SK-N-SH treated with all-trans-retinoic acid at 6 μM for 48 hours (cell line): ENCODE measurements around the gene PDS5B.
A peak's percentile ranks its signal among the peaks of the same experiment; 100 is the strongest.

Experiments used
- ATAC-seq: fragments of 200-7000 bp; cut with Tn5 transposase; 3 replicates; pipeline ENCODE4 v1.9.1; 2020; ENCODE audit warnings: mild to moderate bottlenecking, moderate library complexity
- BACH2 ChIP-seq: fragments of 250-450 bp; sonication (Bioruptor Pico); IDR thresholded peaks from 2 replicates; pipeline ENCODE4 v1.9.0; 2021; ENCODE audit warnings: mild to moderate bottlenecking, borderline replicate concordance
- CREB5 ChIP-seq: fragments of 250-450 bp; sonication (Bioruptor Pico); IDR thresholded peaks from 2 replicates; pipeline ENCODE4 v1.5.1; 2020; ENCODE audit warnings: low read depth, mild to moderate bottlenecking, moderate library complexity
- CSDC2 ChIP-seq: fragments of 250-450 bp; sonication (Bioruptor Pico); IDR thresholded peaks from 2 replicates; pipeline ENCODE4 v1.5.0; 2020; ENCODE audit warnings: mild to moderate bottlenecking, moderate library complexity
- GLIS3 ChIP-seq: fragments of 250-450 bp; sonication (Bioruptor Pico); IDR thresholded peaks from 2 replicates; pipeline ENCODE4 v1.5.0; 2020; ENCODE audit warnings: mild to moderate bottlenecking, moderate library complexity
- ISL1 ChIP-seq: fragments of 250-450 bp; sonication (Bioruptor Pico); IDR thresholded peaks from 2 replicates; pipeline ENCODE4 v2.1.2; 2022; ENCODE audit warnings: mild to moderate bottlenecking, moderate library complexity
- PATZ1 ChIP-seq: fragments of 250-450 bp; sonication (Bioruptor Pico); IDR thresholded peaks from 2 replicates; pipeline ENCODE4 v1.8.0; 2020; ENCODE audit warnings: mild to moderate bottlenecking, moderate library complexity, borderline replicate concordance
- POU6F1 ChIP-seq: fragments of 250-450 bp; sonication (Bioruptor Pico); IDR thresholded peaks from 2 replicates; pipeline ENCODE4 v1.8.0; 2021; ENCODE audit warnings: low read depth, mild to moderate bottlenecking, moderate library complexity, borderline replicate concordance
- PPARA ChIP-seq: fragments of 250-450 bp; sonication (Bioruptor Pico); IDR thresholded peaks from 2 replicates; pipeline ENCODE4 v1.5.0; 2020; ENCODE audit warnings: mild to moderate bottlenecking, borderline replicate concordance
- RARB ChIP-seq: fragments of 250-450 bp; sonication (Bioruptor Pico); IDR thresholded peaks from 2 replicates; pipeline ENCODE4 v1.8.0; 2021; ENCODE audit warnings: mild to moderate bottlenecking, moderate library complexity
- SNAI2 ChIP-seq: fragments of 250-450 bp; sonication (Bioruptor Pico); IDR thresholded peaks from 2 replicates; pipeline ENCODE4 v1.5.0; 2020; ENCODE audit warnings: mild to moderate bottlenecking, moderate library complexity
- TCF4 ChIP-seq: fragments of 250-450 bp; sonication (Bioruptor Pico); IDR thresholded peaks from 2 replicates; pipeline ENCODE4 v1.8.0; 2021; ENCODE audit warnings: mild to moderate bottlenecking, moderate library complexity, borderline replicate concordance
- TOX ChIP-seq: fragments of 250-450 bp; sonication (Bioruptor Pico); IDR thresholded peaks from 2 replicates; pipeline ENCODE4 v1.8.0; 2021; ENCODE audit warnings: mild to moderate bottlenecking, moderate library complexity, borderline replicate concordance
- TSHZ2 ChIP-seq: fragments of 250-450 bp; sonication (Bioruptor Pico); IDR thresholded peaks from 2 replicates; pipeline ENCODE4 v1.5.0; 2020; ENCODE audit warnings: mild to moderate bottlenecking, moderate library complexity
- ZC3H10 ChIP-seq: fragments of 250-450 bp; sonication (Bioruptor Pico); IDR thresholded peaks from 2 replicates; pipeline ENCODE4 v1.5.1; 2021; ENCODE audit warnings: mild to moderate bottlenecking, moderate library complexity
- ZFP30 ChIP-seq: fragments of 450-650 bp; formaldehyde crosslinking; IDR thresholded peaks from 2 replicates; pipeline ENCODE4 v1.5.0; 2022; ENCODE audit warnings: mild to moderate bottlenecking, moderate library complexity
- ZNF565 ChIP-seq: fragments of 450-650 bp; formaldehyde crosslinking; conservative IDR thresholded peaks from 2 replicates; pipeline ENCODE4 v1.5.0; 2020; ENCODE audit warnings: low read depth, mild to moderate bottlenecking, moderate library complexity
- ZNF70 ChIP-seq: fragments of 450-650 bp; formaldehyde crosslinking; IDR thresholded peaks from 2 replicates; pipeline ENCODE4 v1.5.0; 2020; ENCODE audit warnings: mild to moderate bottlenecking, moderate library complexity
- ZNF8 ChIP-seq: fragments of 450-650 bp; formaldehyde crosslinking; IDR thresholded peaks from 2 replicates; pipeline ENCODE4 v1.5.0; 2020; ENCODE audit warnings: mild to moderate bottlenecking, moderate library complexity

PDS5B gene

GRCh38 chr13:32585550-32586079 is 637 bp upstream of the PDS5B start (continued):
- TF ChIP-seq CREB5 (CRISPR knock-in tag) (no peak), ZNF8 (CRISPR knock-in tag) (no peak), ISL1 (CRISPR knock-in tag) (no peak), ZC3H10 (CRISPR knock-in tag) (no peak), PATZ1 (CRISPR knock-in tag) (no peak), GLIS3 (CRISPR knock-in tag) (no peak)
- TF ChIP-seq, all 23 proteins: peak for 0

- ATAC-seq = peak; percentile 71
- no peak for TF ChIP-seq BACH2 (CRISPR knock-in tag)
Measured at GRCh38 chr13:32587011-32587810, 959 bp downstream of the PDS5B start.

GRCh38 chr13:32587811-32588170 is 1.5 kb downstream of the PDS5B start:
- TF ChIP-seq POU6F1 (CRISPR knock-in tag) (no peak), ZNF8 (CRISPR knock-in tag) (no peak), TOX (CRISPR knock-in tag) (no peak), ZNF565 (CRISPR knock-in tag) (no peak)
- TF ChIP-seq, all 23 proteins: peak for 0
- ATAC-seq = peak; percentile 26

- ATAC-seq = no peak
- TF ChIP-seq PPARA = no peak
Measured at GRCh38 chr13:32588736-32589135, 2.5 kb downstream of the PDS5B start.

GRCh38 chr13:32589471-32589870 is 3.2 kb downstream of the PDS5B start:
- TF ChIP-seq TOX (CRISPR knock-in tag) (no peak), POU6F1 (CRISPR knock-in tag) (no peak), ZNF70 (CRISPR knock-in tag) (no peak), SNAI2 (CRISPR knock-in tag) (no peak), ZNF565 (CRISPR knock-in tag) (no peak)
- no peak for ATAC-seq

GRCh38 chr13:32590266-32590665 is 4.0 kb downstream of the PDS5B start:
- no peak for ATAC-seq
- TF ChIP-seq GLIS3 (CRISPR knock-in tag) (no peak), RARB (CRISPR knock-in tag) (no peak), CSDC2 (CRISPR knock-in tag) (no peak), TSHZ2 (CRISPR knock-in tag) (no peak), SNAI2 (CRISPR knock-in tag) (no peak), ZC3H10 (CRISPR knock-in tag) (no peak), TCF4 (CRISPR knock-in tag) (no peak), ZFP30 (CRISPR knock-in tag) (no peak), CREB5 (CRISPR knock-in tag) (no peak), POU6F1 (CRISPR knock-in tag) (no peak)
